HG03521 (cell line): ENCODE measurements around the gene FMNL2.
"Not testable (repeated sequence)": the region's sequence is repeated elsewhere in the genome, so short reads cannot be mapped to it uniquely, and the experiment has no call there.

Source experiments
- ATAC-seq: cut with Tn5 transposase; IDR thresholded peaks from one replicate; pipeline ENCODE4 v1.9.1; 2021; ENCODE audit warnings: mild to moderate bottlenecking, moderate library complexity; ENCODE audit not compliant: unreplicated experiment

The FMNL2 gene

DNA sequence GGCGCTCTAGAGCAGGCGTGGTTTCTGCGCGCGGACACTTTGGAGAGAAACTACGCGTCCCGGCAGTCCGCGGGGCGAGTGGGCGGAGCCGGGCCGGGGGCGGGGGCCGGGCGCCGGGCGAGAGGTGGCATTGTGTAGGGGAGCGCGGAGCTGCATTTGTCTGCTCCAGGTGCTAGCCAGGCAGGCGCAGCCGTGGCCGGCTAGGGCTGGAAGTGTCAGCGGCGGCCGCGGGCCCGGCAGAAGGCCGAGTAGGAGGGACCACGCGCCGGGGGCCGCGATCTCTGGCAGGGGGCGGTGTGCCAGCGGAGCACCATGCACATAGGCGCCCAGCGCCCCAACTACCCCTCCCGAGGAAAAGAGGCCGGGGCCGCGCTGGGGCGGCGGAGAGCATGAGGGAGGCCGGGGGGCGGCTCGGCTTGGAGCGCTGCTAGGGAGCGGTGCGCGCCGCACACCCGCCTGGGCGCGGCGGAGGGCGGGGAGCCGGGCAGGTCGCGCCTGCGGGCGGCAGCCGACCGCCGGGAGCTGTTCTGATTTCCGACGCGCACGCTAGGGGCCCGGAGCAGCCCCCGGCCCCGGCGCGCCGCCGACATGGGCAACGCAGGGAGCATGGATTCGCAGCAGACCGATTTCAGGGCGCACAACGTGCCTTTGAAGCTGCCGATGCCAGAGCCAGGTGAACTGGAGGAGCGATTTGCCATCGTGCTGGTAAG, at the start of gene FMNL2:
TSS of gene FMNL2 (plus strand) at position 159 of the 710 bp plus-strand sequence.
- peak; percentile 85 for ATAC-seq

DNA sequence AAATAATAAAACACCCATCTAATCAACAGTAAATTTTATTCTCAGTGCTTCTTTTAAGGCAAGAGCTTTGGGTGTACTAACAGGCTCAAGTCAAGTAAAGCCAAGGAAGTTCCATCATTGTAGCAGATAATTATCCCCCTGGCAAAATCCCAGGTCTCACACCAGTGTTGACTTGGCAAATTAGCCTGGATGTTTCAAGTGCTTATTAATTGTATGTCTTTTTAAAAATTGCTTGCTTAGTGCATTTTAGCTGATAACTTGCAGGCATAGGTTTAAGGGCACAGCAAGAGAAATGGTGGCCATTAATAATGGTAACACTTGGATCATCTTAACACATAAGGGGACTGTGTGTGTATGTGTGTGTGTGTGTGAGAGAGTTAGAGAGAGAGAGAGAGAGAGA, 42.0 kb upstream of the FMNL2 start:
- no peak for ATAC-seq

DNA sequence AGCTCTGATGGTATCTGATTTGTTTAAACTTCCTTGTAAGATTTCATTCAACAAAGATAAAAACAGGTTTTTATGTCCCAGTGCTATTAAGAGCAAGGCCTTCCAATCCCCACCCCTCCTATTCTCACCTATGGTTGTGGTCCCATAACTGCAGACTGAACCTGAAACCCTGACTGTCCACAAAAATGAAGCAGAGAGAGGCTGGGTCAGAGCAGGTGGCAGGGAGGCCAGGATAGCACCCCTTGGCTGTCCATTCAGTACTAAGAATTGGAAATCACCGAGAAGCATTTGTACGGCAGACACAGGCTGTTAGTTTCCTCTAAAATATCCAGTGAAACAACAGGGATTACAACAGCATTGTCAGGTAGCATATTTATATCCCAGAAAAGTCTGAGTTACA, 37.3 kb upstream of the FMNL2 start:
- ATAC-seq, result no peak

DNA sequence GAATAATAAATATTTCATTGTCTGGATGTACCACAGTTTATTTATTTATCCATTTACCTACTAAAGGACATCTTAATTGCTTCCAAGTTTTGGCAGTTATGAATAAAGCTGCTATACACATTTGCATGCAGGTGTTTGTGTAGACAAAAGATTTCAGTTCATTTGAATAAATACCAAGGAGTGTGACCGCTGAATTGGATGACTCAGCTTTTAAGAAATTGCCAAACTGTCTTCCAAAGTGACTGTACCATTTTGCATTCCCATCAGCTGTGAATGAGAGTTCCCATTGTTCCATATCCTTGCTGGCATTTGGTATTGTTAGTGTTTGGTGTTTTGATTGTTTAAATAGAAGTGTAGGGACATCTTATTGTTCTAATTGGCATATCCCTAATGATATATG, 36.2 kb upstream of the FMNL2 start:
- ATAC-seq, result no peak

DNA sequence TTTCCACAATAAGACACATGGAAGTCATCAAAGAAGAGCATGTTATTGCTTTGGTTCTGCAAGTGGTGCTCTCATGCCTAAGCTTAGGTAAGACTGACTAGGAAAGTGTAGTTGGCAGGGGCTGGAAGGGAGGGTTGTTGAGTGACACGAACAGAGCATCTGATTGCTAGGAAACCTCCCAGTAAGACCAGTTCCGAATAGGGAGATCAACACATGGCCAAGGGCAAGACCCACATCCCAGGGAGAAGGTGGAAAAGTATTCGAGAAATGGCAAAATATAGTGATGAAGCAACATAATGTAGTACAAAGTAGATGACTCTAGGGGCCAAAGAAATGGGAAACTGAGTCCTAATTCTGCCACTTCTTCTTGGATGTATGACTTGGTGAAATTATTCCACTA, 33.8 kb upstream of the FMNL2 start:
- ATAC-seq, result no peak

DNA sequence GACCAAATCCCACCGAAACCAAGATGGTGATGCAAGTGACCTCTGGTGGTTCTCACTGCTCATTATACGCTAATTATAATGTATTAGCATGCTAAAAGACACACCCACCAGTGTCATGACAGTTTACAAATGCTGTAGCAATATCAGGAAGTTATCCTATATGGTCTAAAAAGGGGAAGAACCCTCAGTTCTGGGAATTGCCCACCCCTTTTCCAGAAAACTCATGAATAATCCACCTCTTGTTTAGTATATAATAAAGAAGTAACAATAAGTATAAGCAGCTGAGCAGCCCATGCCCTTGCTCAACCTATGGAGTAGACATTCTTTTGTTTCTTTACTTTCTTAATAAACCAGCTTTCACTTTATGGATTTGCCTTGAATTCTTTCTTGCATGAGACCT, 31.0 kb upstream of the FMNL2 start:
- ATAC-seq, result no peak

DNA sequence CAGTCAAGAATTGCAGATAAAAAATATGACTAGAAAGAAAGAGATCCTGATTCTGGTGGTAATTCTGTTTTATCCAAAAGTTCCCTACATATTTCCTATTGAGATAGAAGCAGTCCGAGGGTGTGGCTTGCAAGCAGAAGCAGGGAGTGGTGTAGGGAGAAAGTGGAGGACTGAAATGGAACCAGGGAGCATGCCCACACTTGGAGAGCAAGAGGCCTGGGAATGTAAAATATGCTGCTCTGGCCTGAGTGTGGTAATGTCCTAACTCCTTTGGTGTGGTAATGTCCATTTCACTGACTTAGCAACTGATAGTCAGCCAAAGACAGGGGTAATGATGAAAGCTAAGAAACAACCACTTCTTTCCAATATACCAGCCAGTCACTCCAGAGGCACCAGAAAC, 30.1 kb upstream of the FMNL2 start:
- ATAC-seq, result no peak

DNA sequence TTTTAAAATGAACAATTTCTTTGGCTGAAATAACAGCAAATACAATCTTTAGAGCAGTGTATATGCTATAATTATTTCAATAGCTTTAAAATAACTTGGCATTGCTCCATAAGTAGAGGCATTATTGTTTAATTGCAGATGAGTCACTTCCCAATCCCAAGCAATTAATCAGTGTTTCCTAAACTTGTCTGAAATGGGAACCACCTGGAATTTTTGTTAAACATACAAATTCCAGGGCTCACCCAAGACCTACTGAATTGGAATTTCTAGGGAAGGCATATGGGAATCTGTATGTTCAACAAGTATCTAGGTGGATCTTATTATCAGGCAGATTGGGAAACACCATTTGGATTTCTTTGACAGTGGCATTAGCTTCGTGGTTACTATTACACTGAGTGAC, 27.1 kb upstream of the FMNL2 start:
- ATAC-seq, result no peak

DNA sequence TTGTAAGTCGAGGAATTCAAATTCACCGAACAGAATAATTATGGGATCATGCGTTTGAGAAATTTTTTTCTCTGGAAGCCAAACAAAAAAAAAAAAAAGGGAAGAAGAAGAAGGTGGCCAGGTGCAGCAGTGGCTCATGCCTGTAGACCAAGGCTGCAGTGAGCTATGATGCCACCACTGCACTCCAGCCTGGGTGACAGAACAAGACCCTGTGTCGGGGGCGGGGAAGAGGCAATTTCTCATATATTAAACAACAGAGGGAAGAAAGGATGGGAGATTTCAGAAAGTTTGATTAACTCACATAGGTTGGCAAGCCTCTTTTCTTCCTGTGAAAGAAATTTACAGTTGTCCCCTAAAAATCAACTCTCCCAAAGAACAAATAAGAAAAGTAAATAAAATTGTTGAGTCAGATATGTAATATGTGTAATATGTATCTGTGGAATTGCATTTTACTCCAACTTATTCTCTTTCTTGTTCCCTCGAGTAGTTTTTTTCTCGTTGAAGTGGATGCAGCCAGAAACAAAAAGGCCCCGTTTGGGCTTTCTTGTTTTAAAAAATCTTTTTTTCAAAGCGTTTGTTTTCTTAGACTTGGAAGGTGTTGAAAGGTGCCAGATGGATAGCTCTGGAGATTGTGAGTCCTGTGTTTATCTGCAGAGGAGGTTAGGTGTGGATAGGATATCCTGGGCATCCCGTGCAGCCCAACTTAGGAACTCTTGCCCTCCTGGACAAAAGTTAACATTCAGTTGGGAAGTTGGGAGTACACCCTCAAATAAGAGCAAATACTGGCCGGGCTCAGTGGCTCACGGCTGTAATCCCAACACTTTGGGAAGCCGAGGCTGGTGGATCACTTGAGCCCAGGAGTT, 25.4 kb upstream of the FMNL2 start:
- ATAC-seq, result no peak

DNA sequence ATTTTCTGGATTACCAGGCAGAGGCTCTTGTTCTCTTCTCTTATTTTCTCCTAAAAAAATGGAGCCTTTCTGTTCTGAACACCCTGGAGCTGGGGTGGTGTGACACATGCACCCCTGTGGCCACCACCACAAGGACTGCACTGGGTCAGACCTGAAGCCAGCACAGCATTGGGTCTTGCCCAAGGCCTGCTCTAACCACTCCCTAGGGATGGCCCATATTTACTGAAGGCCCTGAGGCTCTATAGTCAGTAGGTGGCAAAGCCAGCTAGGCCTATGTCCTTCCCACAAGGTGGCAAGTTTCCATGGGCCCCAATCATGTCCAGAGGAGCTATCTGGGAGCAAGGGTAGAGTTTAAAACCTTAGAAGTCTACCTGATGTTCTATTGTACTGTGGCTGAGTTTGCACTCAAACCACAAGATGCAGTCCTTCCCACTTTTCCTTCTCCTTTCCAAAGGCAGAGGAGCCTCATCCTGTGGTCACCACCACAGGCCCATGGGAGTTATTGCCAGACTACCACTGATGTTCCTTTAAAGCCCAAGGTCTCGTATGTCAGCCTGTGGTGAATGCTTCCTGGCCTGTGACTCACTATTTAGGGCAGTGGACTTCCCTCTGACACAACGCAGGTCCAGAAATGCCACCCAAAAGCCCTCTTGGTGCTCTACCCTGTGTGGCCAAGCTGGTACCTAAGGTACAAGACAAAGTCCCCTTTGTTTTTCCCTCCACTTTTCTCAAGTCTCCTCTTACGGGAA, 15.0 kb upstream of the FMNL2 start:
- ATAC-seq, result no peak

DNA sequence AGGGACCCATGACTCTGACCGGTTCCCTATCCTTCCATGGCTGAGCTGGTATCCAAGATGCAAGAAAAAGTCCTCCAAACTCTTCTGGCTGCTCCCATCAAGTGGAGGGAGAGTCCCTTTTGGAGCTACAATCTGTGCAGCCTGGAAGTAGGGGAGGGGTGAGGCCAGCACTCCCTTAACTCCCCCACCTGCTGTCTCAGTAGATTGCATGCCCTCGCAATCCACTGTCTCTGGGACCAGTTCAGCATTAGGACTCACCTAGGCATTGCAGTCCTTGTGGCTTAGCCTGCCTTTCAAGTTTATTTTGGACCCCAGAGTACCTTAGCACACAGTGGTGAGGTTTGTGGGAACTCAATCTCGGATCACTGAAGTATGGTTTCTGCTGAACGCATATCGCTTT, 14.2 kb upstream of the FMNL2 start:
- no peak for ATAC-seq

DNA sequence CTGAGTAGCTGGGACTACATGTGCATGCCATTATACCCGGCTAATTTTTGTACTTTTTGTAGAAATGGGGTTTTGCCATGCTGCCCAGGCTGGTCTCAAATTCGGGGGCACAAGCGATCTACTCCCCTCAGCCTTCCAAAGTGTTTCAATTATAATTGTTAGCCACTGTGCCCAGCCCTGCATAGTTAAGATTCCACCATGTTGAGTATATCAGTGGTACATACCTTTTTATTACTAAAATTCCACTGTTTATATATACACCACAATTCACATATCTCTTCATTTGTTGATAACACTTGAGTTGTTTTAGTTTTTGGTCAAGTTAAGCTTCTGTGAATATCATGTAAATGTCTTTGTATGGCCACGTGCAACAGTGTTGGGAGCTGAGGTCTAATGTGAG, 12.8 kb upstream of the FMNL2 start:
- ATAC-seq, result no peak

DNA sequence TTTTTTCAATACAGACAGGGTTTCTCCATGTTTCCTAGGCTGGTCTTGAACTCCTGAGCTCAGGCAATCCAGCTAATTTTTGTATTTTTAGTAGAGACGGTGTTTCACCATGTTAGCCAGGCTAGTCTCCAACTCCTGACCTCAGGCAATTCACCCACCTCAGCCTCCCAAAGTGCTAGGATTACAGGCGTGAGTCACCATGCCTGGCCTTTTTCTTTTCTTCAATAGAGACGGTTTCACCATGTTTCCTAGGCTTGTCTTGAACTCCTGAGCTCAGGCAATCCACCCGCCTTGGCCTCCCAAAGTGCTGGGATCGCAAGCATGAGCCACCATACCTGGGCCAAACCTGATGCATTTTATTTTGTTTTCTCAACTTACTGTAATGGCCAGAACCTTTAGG, 9.8 kb upstream of the FMNL2 start:
- ATAC-seq, result not testable (repeated sequence)

DNA sequence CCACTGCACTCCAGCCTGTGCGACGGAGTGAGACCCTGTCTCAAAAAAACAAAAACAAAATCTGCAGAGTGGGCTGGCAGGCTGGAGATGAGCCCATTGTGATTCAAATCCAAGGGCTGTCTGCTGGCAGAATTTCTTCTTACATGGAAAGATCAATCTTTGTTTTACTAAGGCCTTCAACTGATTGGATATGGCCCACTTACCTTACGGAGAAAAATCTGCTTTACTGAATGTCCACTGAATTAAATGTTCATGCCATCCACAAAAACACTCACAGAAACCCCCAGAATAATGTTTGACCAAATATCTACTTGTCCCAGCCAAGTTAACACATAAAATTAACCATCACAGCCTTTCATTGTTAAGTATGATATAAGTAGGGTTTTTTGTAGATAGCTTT, 8.3 kb upstream of the FMNL2 start:
- ATAC-seq, result no peak

DNA sequence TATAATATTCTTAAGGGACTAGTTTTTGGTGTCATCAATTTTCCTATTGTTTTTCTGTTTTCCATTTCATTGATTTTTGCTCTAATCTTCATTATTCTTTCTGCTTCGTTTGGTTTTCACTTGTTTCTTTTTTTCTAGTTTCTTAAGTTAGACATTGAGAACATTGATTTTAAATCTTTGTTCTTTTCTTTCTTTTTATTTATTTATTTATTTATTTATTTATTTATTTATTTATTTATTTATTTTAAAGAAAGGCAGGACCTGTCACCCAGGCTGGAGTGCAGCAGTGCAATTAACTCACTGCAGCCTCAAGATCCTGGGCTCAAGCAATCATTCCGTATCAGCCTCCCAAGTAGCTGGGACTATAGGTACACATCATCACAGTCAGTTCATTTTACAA, 7.0 kb upstream of the FMNL2 start:
- no peak for ATAC-seq

DNA sequence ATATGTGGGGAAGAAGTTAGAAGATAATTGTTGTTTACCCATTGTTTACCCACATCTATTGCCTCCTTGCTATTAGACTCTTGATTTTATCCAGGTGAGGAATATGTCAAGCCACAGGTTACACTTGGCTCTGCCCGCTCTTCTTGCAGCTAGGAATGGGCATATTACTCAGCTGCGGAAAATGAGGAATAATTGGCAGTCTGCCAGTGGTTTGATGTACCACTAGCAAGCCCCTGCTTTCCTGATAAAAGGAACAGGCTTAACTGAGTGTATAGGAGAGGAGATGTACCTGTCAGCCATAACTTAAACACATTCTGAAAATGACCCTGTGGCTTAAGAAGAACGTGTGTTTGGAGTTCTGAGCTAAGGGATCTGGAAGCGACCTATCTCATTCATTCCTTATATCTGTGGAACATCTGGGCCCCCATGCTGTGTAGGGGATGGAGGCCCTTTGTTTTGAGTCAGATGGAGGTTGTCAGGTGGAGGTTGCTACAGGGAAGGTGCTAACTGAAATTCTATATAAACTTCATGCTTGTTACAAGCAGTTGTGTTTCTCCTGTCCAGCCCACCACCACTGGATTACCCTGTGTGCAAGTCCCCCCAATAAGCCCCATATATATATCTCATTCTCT, 4.6 kb upstream of the FMNL2 start:
- no peak for ATAC-seq

DNA sequence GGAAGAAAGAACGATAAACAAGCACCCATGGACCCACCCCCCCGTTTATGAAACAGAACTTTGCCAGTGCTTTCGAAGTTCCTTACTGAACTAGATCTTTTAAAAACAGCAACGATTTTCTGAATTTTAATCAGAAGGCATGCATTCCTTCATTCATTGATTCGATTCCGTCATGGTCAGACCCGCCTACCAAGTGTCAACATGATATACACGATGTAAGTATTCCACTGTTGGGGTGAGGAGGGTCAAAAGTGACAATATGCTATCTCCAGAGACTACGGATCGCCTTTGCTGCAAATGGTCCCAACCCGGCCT, 316 bp upstream of the FMNL2 start:
- ATAC-seq, result no peak

DNA sequence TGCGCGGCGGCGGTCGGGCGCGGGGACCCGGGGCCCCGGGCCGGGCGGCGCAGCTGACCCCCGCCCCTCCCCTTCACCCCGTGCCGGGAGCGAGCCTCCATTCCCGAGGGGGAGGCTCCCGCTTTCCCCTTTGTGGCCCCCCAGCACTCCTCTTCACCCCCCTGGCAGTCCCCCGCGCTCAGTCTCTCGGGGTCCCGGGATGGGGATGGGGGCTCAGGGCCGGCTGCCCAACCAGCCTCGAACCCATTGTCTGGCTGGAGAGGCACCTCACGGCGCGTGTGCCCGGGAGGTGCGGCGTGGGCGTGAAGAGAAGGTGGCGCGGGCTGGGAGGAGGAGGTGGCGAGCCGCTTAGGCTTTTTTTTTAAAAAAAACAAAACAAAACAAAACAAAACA, 748 bp downstream of the FMNL2 start:
- ATAC-seq, result no peak

DNA sequence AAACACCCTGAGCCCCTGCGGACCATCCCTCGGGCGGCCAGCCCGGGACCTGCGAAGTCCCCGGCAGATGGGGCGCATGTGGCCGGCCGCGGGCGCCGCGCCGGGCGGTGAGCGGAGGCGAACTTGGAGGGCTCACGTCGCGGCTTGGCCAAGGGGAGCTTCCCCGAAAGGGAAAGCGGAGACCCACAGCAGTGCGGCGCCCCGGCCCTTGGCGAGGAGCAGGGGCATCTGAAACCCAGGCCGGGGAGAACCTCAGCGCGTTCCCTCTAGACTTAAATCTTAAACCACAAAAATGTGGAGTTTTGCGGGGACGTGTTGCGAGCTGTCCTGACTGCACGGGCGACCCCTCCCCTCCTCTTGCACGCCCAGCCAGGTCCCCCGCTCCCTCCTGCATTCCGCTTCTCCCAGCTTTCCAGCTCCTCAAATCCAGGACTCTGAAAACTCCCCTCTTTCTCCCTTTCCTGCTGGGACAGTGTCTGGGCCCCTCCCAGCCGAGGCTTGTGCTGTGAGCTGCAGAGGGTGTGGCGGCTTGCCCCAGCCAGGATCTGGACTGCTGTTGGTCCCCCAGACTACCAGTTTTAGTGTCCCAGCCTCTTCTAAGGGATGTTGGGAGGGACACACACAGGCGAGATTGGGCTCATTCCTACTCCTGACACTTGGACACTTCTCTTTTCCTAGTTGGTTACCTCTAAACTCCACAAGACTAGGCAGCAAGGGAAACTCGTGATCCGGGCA, 1.3 kb downstream of the FMNL2 start:
- no peak for ATAC-seq

DNA sequence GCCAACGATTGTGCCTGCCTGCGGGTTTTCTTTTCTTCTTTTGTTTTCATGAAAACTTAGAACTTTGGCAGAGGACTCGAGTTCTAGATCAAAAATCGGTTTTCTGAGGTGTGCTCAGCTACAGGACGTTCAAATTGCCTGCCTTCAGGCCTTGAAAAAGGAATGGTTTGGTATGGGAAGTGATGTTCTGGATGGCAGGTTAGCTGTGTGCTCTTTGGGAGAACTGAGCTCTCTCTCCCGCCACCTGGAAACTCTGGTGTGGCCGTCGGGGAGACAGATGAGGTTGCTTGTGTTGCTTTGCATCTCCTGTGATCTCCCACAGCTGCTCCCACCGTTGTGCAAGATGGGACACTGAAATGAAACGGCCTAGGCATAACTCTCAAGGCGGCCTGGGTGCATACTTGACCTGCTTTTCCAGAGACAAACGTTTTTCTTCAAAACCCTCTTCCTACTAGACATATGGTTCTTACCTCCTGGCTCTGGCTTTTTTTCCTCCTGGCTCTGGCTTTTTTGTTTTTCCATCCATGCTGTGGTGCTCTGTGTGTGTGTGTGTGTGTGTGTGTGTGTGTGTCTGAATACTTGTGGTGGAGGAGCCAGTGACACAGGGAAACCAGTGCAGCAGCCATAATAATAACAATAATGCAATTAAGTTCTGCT, 2.0 kb downstream of the FMNL2 start:
- no peak for ATAC-seq
